GM21723 (cell line): ENCODE results near the gene CNTNAP5.

Experiments used
- ATAC-seq: cut with Tn5 transposase; IDR thresholded peaks from one replicate; pipeline ENCODE4 v1.9.1; 2021; ENCODE audit warnings: mild to moderate bottlenecking, moderate library complexity; ENCODE audit not compliant: unreplicated experiment

Gene CNTNAP5

DNA sequence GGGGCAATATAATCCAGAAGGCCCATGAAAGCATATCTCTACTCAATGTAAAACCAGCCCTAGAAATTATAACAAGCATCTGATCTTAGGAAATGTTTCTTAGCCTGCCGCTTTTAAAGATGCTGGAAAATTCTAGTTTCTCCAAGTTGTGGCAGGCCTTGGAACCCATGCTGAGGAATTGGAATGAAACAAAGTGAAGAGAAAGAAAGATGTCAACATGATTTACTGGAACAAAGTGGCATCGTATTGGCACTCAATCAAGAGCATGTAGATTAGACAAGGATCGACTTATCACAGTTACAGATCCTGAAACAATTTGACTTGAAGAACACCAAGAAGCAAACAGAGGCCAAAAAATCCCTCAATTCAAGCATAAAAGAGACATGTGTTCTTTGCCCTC lies 28.7 kb downstream of the CNTNAP5 start:
- no peak for ATAC-seq

- no peak for ATAC-seq
Measured at GRCh38 chr2:124063596-124063995, 38.5 kb downstream of the CNTNAP5 start.

DNA sequence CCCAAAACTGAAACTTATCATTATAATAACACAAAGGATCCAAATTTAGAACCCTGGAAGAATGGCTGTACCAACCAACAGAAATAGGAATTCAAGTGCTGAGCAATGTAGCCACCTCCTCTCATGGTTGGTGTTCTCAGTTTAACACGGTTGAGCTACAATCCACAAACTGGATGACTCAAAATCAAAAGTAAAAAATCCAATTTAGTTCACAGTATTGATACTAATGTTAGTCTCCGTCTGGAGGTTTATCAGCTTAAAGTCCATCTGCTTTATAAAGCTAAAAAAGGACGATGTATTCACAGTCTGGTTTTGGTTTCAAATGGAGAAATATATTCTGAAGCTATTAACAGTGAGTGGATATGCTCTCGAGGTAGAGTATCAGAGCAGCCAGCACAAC lies 40.5 kb downstream of the CNTNAP5 start:
- ATAC-seq: no peak

- ATAC-seq: no peak
Measured at GRCh38 chr2:124066776-124067175, 41.7 kb downstream of the CNTNAP5 start.

DNA sequence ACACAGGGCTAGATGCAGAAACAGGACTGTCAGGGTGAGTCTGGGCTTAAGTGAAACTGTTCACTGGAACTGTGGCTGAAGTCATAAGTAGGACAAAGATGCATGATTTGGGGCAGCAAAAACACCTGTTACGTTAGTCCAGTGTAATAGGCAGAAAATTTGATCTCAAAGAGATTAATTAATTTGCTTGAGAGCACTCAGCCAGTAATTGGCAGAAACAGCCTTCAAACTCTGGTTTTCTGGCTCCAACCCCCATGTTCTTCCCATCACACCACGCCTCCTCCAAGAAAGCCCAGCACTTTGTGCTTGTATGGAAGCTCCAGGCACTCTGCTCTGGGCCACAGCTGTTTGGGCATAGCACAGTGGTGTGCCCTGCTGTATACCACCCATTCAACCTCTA lies 54.0 kb downstream of the CNTNAP5 start:
- ATAC-seq: no peak

DNA sequence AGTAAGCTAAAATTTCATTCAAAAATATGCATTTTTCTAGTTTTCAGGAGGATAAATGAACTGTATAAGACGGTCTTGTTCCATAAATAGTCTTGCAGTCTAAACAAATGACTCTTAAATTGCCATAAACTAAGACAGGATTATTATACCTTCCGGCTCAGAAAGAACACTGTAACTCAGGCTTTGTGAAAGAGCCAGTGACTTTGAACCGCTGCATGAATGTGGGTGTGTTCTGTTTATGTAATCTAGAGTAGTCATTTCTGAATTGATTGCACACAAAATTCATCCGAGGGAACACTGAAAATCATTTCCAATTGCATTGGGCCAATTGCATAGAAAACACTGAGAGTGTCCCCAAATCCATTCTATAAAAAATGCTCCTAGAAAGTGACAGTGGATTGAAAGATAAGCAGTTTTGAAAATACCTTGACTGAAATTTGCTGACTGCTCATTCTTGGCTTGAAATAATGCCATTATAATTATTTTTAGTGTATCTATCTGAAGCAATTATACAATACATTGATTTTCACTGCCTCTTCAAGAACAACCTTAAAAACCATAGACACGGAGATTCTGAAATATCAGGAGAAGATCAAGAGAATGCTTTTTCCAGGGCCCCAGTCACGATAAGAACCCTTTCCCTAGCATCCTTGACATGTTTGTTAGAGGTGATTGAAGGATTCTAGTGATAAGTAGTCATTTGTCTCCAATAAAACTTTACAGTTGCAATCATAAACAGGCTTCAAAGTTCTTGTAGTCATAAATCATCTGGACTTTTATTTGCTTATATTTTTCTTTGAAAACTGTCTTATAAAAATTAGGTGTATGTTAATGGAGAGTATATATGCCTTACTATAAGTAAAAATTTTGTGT lies 55.4 kb downstream of the CNTNAP5 start:
- ATAC-seq: no peak

DNA sequence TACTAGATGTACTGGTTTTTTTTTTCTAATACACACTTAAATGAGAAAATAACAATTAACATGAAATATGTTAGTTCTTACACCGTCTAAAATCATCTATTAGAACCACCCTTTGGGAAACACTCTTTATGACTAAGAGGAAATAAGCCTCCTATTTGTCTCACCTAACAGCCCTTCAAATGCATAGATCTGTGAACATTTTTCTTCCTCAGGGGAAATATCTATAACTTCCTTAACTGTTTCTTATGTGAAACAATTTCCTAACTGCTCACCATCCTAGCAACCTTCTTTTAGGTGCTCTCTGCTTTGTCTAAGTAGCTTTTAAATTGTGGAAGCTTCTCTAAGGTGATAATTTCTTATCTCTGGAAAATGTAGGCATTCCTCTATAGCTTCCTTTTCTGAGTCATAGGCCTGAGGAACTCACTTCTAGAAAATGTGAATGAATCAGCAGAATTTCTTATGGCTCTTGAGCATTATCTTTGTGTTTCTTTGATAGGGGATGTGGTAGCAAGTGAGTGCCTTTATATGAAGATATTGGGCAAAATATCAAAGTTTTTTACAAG lies 56.1 kb downstream of the CNTNAP5 start:
- ATAC-seq: no peak

DNA sequence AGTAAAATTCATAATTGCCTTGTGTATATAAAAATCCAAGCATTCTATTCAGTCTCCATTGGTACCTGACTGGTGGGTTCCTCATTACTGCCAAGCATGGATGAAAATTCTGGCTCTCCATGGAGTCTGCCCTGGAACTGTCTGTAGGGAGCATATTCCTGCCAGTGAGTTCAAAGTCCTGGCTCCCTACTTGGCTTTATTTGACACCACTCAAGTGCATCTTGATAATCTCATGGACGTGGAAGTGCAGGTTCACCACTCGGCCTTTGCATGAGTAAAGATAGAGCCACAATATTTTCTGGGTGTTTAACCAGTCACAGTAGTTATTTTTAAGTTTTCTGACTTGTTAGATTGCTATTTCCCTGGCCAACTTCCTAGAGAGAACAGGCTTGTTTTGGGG lies 63.5 kb downstream of the CNTNAP5 start:
- ATAC-seq: no peak

DNA sequence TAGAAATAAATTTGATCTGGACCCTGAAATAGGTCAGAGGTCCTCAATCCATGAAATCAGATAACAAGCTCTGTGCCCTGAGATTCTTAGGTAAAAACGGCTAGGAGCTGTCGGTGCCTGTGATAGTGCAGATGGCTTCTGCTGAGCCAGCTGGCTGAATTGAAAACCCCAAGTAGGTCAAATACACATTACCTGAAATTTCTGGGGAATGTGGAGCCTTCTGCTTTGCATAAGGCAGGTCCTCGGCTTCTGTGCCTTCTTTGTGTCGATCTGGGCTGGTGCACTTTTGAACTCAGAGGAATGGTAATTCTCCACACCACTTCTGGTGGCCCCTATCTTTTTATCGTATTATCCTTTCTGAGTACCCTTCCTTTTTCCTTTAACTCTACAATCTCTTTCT lies 66.6 kb downstream of the CNTNAP5 start:
- ATAC-seq: no peak

GRCh38 chr2:124092651-124093050 lies 67.6 kb downstream of the CNTNAP5 start:
- no peak for ATAC-seq

GRCh38 chr2:124104914-124105313 lies 79.8 kb downstream of the CNTNAP5 start:
- no peak for ATAC-seq

DNA sequence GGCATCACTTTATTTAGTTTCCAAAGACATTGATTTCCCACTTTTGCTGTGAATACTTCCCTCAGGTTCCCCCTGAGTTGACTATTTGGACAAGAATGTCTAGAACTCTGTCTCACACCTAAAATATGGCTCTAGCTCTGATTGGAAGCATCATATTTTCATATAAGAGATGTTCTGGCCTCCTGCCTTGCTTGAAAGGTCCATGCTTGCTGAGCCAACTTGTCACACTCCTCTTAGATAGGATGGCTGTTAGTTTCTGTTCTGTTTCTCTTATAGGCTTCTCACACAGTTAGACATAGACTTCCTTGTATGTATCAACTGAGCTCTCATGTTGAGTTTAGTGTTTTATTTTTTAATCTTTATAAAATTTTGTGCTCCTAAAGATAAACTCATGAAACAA lies 87.1 kb downstream of the CNTNAP5 start:
- ATAC-seq: no peak

GRCh38 chr2:124112966-124113365 lies 87.9 kb downstream of the CNTNAP5 start:
- ATAC-seq: no peak

GRCh38 chr2:124120246-124120645 lies 95.2 kb downstream of the CNTNAP5 start:
- ATAC-seq: no peak

DNA sequence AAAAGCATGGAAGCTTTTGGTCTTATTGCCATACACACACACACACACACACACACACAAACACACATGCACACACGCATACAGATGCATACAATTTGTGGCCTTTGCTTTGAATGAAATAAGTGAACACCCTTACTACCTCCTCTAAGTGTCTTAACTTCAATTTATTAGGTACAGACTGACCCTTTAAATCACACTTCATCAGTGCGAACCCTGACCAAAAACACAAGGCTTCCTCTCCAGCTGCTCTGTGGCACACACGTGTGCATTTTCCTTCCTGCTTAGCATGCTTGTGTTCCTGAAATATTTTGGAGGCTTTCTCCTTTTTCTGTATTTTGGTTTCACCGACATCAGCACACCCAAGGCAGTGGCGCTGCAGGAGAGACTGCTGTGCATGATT lies 96.0 kb downstream of the CNTNAP5 start:
- ATAC-seq: no peak

DNA sequence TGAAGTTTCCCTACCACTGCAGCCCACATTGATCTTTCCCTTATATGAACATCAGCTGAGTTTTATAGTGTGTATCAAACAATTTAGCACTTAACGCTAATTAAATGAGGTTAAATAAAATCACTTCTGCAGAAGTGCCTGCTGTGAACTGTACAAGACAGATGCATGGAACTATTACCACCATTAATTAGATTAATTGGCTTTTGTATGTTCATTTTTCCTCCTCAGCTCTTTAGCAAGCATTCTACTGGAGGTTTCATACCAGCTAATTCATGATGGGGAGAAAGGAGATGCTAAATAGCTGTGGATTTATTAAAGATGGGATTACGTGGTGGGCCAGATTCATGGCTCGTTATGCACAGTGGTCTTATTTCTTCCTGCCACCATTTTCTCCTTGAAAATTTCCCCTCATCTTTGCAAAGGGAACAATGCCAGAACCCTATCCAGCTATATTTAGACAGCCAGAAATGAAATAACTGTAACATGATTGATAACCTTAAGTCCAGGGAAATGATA lies 96.7 kb downstream of the CNTNAP5 start:
- no peak for ATAC-seq

DNA sequence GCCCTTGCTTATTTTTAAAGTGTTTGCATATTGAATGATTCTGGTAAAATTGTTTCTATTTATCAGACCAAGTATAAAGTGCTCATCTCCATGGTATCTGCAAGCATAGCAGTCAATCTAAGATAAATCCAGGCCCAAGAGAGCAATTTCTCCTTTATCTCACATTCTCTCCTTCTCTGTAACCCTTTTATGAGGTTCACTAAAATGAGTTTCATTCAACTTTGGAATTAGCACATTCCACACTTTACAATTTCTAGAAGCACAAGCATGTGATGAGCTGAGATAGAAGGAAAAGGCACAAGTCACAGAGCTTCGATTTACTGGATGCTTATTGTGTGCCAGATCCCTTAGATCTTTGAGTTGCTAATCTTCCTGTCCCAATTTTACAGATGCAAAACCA lies 97.3 kb downstream of the CNTNAP5 start:
- ATAC-seq: no peak

DNA sequence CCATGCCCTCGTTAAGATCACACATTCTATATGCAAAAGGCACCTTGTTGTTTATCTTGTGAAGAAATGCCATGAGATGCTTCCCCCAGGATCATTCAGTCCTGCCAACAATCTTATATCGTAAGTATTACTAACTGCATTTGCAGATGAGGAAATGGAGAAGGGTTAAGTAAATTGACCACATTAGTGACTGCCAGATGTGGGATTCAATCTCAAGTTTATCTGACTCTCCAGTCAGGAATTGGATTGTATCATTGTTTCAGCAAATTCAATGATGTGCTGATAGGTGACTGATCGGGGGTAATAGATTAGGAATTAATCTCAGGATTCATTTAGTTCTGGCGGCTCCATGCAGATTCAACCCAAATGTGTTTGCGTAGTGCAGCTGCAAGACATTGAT lies 106.2 kb downstream of the CNTNAP5 start:
- ATAC-seq: no peak

- no peak for ATAC-seq
Measured at GRCh38 chr2:124136110-124136509, 111.0 kb downstream of the CNTNAP5 start.

GRCh38 chr2:124138076-124138475 lies 113.0 kb downstream of the CNTNAP5 start:
- ATAC-seq: no peak

DNA sequence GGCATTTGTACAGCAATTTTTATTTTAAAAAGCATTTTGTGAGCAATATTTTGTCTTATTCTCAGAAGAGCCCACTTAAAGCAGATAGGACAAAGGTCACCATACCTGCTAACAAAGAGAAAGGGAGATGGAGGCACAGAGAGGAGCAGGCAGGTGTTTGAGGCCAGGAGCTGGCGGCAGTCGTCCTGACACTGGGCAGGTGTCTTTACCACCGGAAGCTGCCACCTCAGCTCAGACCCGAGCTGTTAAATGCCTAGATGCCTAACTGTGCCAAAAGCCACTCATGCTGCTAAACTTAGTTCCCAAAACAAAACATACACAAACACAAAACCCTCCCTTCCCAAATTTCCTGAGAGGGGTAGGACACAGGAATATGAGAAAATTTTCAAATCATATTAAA lies 120.9 kb downstream of the CNTNAP5 start:
- no peak for ATAC-seq

GRCh38 chr2:124147552-124147951 lies 122.5 kb downstream of the CNTNAP5 start:
- ATAC-seq: no peak
